Activated T-cell treated with anti-CD3 and anti-CD28 coated beads for 48 hours (primary cell): ENCODE results near the gene SLC35F3.

ENCODE experiments used
- DNase-seq: peaks from one replicate; pipeline ENCODE4 v3.0.0-alpha.2; 2020; ENCODE audit warnings: low read depth

Gene SLC35F3

GRCh38 chr1:234040446-234041317 is 136.2 kb downstream of the SLC35F3 start:
- no peak for DNase-seq

DNA sequence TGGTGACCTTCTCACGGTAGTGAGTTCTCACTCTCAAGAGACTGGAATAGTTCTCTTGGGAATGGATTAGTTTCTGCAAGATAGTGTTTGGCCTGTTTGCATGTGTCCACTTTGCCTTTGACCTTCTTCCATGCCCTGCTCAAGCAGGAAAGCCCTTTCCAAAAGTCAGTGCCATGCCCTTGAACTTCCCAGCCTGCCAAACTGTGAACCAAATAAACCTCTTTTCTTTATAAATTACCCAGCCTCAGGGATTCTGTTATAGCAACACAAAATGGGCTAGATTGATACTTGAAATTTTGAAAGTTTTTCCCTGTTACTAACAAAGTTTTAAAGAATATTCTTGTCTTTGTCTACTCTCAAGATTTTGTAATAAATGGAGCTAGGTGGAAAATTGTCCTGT is 139.6 kb downstream of the SLC35F3 start:
- no peak for DNase-seq

DNA sequence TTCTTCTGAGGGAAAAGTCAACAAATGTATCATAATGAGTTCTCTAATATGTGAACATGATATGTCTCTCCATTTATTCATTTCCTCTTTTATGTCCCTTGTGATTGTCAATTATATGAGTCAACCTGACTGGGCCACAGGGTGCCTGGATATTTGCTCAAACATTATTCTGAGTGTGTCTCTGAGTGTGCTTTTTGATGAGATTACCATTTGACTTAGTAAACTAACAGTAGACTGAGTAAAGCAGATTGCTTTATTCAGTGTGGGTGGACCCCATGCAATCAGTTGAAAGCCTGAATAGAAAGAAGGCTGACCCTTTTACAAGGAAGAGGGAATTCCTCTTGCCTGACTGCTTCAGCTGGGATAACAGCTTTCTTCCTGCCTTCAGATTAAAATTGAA is 142.6 kb downstream of the SLC35F3 start:
- DNase-seq: no peak

DNA sequence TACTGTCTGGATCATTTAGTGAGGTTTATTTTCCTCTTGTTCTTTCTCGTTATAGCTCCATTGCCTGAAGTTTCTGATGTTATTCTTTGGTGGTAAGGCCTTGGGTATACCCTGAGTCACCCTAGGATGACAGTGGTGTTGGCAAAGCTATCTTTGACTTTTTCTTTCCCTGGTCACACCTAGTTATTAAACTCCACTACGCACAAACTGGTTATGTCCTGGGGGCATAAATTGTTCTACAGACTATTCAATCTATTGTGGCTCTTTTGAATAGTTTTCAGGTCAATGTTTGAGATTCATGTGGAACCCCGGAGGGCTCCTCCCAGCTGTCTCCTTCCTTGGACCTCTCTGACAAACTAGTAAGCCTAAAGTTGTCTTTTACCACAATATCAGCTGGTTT is 157.7 kb downstream of the SLC35F3 start:
- no peak for DNase-seq

GRCh38 chr1:234065794-234066447 is 161.4 kb downstream of the SLC35F3 start:
- peak; percentile 58 for DNase-seq

DNA sequence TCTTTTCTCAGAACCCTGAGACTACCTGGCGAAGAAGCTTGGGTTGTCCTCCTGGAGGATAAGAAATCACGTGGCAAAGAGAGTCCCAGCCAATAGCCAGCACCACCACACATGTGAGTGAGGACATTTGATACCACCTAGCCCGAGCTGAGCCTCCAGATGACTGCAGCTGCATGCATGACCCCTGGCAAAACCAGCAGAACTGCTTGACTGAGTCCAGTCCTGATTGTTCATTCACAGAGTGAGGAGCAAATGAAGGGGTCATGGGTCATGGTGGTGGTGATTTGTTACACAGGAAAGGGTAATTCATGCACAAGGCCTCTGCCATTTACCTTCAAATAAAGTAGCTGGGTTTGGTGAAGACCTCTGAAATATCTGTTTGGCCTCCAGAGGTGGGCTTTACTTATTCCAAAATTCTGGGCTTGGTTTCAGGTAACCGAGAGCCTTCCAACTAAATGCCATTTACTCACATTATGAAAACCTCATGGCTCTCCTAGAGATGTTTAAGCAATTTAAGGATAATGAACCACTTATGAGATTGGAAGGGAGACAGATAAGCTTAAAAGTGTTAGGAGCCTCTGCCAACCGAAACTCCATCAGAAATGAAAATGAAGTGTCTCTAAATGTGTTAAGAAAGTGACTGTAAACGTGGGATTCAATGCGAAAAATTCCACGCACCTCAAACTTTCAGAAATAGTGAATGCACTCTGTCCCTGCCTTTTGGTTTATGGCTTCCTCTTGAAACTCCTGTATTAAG is 163.3 kb downstream of the SLC35F3 start:
- DNase-seq: no peak

- DNase-seq: no peak
Measured at GRCh38 chr1:234069760-234070159, 165.3 kb downstream of the SLC35F3 start.

DNA sequence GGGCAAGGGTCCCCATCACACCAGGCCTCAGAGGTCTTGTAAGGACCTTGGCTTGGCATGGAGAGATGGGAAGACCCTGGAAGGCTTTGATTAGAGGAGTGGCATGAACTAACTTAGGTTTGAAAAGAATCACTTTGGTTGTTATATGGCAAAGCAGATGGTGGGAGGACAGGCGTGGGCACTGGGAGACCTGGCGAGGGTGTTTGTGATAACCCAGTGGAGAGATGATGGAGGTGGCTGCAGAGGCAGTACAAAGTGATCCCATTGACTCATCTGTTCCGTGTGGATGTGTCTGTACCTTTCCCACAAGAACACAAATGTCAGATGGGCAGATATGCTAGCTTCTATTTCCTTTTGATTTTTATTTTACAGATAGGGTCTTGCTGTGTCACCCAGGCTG is 168.3 kb downstream of the SLC35F3 start:
- DNase-seq: no peak

DNA sequence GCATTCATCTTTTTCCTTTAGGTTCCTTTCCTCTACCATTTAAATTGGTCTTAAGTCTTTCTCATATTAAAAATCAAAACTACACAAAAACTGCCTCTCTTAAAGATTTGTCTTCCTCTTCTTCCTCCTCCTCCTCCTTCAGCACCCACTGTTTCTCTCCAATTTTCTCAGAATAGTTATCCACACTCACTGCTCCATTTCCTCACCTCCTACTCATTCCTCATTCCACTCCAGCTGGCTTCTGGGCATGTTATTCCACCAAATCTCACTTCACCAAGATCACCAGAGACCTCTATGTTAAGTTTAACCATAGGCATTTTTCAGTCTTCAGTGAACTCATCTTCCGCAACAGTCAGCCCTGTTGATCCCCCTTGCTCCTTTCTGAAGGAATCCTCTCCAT is 173.7 kb downstream of the SLC35F3 start:
- DNase-seq: no peak

DNA sequence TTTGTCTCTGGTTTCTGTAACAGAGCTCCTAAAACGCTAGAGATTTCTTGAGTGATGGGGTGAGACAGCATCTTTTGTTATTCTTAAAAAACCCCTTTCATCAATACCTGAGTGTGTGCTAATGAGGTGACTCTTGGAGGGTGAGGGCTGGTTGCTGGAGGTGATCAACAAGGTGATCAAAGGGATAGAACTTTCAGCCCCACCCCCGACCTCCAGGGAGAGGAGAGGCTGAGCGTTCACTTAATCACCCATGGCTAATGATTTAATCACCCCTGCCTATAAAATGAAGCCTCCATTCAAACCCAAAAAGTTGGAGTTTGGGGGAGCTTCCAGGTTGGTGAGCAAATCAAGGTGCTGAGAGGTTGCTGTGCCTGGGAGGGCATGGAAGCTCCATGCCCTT is 175.4 kb downstream of the SLC35F3 start:
- no peak for DNase-seq

DNA sequence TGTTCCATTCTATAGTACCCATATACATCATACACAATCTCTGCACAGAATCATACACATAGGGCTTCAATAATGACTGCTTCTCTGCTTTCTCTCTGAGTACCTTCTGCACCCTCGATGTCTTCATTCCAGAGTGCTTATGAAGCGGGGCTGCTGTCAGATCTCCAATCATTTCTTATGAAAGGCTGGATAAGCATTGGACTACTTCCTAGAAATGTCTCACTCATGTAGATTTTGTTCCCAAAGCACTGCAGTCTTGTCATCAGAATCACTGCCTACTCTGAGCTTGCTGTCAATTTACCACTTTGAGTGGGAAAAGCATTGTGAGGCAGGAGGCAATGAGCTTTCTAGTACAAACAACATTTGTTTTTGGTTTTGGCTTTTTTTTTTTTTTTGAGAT is 179.0 kb downstream of the SLC35F3 start:
- DNase-seq: no peak

GRCh38 chr1:234089396-234089795 is 184.9 kb downstream of the SLC35F3 start:
- no peak for DNase-seq

GRCh38 chr1:234090212-234091064 is 186.0 kb downstream of the SLC35F3 start:
- DNase-seq: no peak

DNA sequence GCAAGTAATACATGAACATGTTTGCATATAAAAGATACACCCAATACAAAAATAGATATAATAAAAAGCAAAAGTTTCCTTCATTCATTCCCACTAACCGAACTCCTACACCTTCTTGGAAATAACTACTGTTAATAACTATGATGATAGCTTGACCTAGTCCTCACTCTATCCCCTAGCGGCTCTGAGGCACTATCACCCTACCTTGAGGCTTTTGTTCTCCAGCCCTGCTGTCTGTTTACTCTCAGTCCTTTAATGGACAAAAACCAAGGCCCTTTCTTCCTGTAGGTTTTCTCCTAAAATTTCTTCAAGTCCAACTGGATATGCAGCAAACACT is 186.6 kb downstream of the SLC35F3 start:
- no peak for DNase-seq

DNA sequence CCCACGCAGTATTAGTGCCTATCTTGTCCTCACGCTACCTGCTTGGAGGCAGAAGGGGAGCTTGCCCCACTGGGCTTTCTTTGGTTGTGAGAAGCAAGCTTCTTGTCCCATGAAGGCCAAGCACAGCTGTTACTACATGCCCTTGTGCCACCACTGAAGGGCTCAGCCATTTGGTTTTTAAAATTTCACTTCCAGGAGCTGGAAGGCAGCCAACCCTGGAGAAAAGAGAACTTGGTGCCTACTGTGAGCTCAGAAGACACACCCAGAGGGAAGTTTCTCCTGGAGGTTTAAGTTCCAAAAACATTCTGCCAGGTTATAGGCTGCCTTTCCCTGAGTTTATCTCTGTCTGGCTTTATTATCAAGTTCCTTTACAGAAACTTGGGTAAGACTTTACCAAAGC is 187.4 kb downstream of the SLC35F3 start:
- DNase-seq: no peak

GRCh38 chr1:234093107-234093506 is 188.6 kb downstream of the SLC35F3 start:
- no peak for DNase-seq

GRCh38 chr1:234093741-234094140 is 189.3 kb downstream of the SLC35F3 start:
- no peak for DNase-seq

DNA sequence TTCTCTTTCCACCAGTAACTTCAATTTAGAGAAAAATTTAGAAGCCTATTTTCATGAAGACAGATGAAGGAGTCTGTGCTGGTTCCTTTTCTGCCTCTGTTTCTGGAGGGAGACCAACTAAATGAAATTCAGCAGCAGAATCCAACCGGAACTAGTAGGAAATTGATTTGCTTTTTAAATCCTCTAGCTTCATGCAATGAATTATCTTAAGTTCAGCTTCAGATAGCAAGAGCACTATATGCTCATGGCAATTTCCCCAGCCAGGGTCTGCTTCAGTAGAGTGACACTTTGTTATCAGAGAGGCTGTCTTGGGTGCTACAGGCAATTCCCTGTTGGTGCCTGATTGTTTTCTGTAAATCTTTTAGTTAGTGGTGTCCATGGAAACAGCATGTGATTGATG is 189.7 kb downstream of the SLC35F3 start:
- no peak for DNase-seq

- no peak for DNase-seq
Measured at GRCh38 chr1:234096161-234096770, 191.8 kb downstream of the SLC35F3 start.

DNA sequence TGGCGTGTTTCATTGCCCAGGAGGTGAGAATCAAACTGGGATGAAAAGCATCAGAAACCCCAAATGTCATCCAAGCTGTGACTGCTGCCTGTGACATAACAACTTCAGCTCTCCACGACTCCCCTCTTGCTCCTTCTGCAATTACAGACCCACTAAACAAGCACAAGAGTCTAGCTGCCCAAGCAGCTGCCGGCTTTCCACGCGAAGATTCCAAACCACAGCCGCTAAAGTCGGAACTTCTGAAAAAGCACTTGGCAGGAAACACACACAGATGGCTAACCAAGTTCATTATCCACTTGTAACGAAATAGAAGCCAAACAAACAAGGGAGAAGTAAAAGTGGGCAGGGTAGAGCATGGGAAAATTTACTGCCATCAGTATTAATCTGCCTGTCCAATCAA is 198.1 kb downstream of the SLC35F3 start:
- DNase-seq: no peak

DNA sequence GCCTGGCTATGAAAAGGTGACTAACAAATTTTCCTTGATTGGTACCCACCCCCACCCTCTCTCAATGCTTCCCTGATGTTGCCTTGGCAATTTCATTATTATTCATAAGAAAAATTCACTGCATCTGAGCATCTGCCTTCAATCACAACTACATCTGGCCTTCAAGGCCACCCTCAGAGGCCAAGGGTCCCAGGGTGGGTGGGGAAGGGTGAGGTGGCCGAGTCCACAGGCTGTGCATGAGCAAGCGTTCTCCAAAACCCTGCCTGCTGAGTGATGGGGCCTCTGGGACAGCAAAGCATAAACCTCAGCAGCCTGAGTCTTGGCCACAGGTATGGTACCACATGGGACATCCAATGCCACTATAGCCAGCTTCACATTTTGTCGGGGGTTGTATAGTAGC is 198.7 kb downstream of the SLC35F3 start:
- DNase-seq: no peak

- no peak for DNase-seq
Measured at GRCh38 chr1:234106032-234106431, 201.6 kb downstream of the SLC35F3 start.
